HepG2 (cell line): Measurements from ENCODE around the gene FUT3. TPM values are rescaled to one million over a fixed set of nuclear protein-coding genes. Genes with fewer than 3 reads are reported as not detected.
"Not testable (repeated sequence)": the region's sequence is repeated elsewhere in the genome, so short reads cannot be mapped to it uniquely, and the experiment has no call there.

ENCODE experiments used
- ATAC-seq: fragments of 200-7000 bp; cut with Tn5 transposase; 3 replicates; pipeline ENCODE4 v1.9.1; 2020; ENCODE audit warnings: mild to moderate bottlenecking, moderate library complexity
- BruUV-seq: library from RNA; stranded (reverse); fragments of 400-500 nt; replicated peaks from 2 replicates; lab custom pipeline; 2021; lab: Mats Ljungman, UMichigan
- CTCF ChIA-PET: fragments of 300-600 bp; formaldehyde crosslinking; extraction: SDS; loops from one replicate; lab custom pipeline; 2021; ENCODE audit warnings: low total read pairs, inconsistent platforms, low intra/inter-chr PET ratio; lab: Yijun Ruan, JAX
- POLR2A ChIA-PET: fragments of 350-600 bp; sonication (Branson Sonifier 250); formaldehyde crosslinking; loops from one replicate; lab custom pipeline; 2020; ENCODE audit warnings: antibody characterized with exemption, inconsistent platforms; lab: Yijun Ruan, JAX
- DNase-seq: peaks from one replicate; pipeline ENCODE4 v3.0.0-alpha.2; 2015; ENCODE audit warnings: low spot score
- FAIRE-seq: peaks from 3 replicates; lab custom pipeline; 2011; peaks lifted over from hg19 to GRCh38; lab: Jason Lieb, UNC
- H2AFZ ChIP-seq: one replicate; pipeline ENCODE4 v1.6.1; 2011; ENCODE audit warnings: low read length, inconsistent platforms
- H3K27ac ChIP-seq: fragments of 300-600 bp; 3 replicates; pipeline ENCODE4 v1.8.0; 2011; ENCODE audit warnings: mixed run types, mild to moderate bottlenecking, mixed read lengths, low read length, inconsistent platforms; ENCODE audit not compliant: insufficient read depth; ENCODE audit errors: extremely low read length
- H3K27me3 ChIP-seq, 2 experiments: fragments of 200-600 bp in 1 of 2; 2 replicates in 1 of 2; 3 replicates in 1 of 2; pipeline versions ENCODE4 v1.6.0 to v1.8.0; 2011; ENCODE audit warnings: low read length in 2 of 2, mild to moderate bottlenecking in 2 of 2, moderate library complexity in 2 of 2, inconsistent platforms in 1 of 2; ENCODE audit not compliant: insufficient read depth in 2 of 2, control insufficient read depth in 1 of 2
- H3K36me3 ChIP-seq, 2 experiments: fragments of 200-600 bp in 1 of 2; replicated peaks in 1 of 2; 2 replicates in 1 of 2; 3 replicates in 1 of 2; pipeline versions ENCODE4 v1.5.1 to v1.8.0; 2011; ENCODE audit warnings: low read length in 2 of 2, inconsistent platforms in 1 of 2; ENCODE audit not compliant: insufficient read depth in 2 of 2, control insufficient read depth in 1 of 2
- H3K4me1 ChIP-seq: 2 replicates; pipeline ENCODE4 v1.5.1; 2012; ENCODE audit warnings: low read length, inconsistent platforms; ENCODE audit not compliant: insufficient read depth
- H3K4me2 ChIP-seq: 2 replicates; pipeline ENCODE4 v1.6.0; 2011; ENCODE audit warnings: low read depth, low read length, inconsistent platforms
- H3K4me3 ChIP-seq, 3 experiments: fragments of 200-600 bp in 1 of 3; sonication (generic), shearing (Covaris generic) in 1 of 3; replicated peaks in 1 of 3; 2 replicates each; pipeline ENCODE4 v1.5.1; 2011 to 2016; ENCODE audit warnings: low read length in 3 of 3, inconsistent platforms in 2 of 3, low read depth in 2 of 3, mild to moderate bottlenecking in 2 of 3, control low read depth in 1 of 3, mixed read lengths in 1 of 3; ENCODE audit not compliant: insufficient read depth in 1 of 3
- H3K79me2 ChIP-seq: one replicate; pipeline ENCODE4 v1.6.1; 2011; ENCODE audit warnings: low read length, inconsistent platforms; ENCODE audit not compliant: insufficient read depth
- H3K9ac ChIP-seq: 2 replicates; pipeline ENCODE4 v1.6.0; 2011; ENCODE audit warnings: mild to moderate bottlenecking, low read depth, low read length, inconsistent platforms; ENCODE audit not compliant: insufficient read depth
- H3K9me3 ChIP-seq: 2 replicates; pipeline ENCODE4 v1.5.1; 2012; ENCODE audit warnings: mild to moderate bottlenecking, low read length
- H4K20me1 ChIP-seq: 2 replicates; pipeline ENCODE4 v1.6.0; 2011; ENCODE audit warnings: inconsistent platforms, mild to moderate bottlenecking, low read length, moderate library complexity; ENCODE audit not compliant: insufficient read depth
- FOSL2 ChIP-seq: sonication (generic); formaldehyde crosslinking; IDR thresholded peaks from 2 replicates; pipeline ENCODE4 v1.4.0; 2020; ENCODE audit warnings: missing genetic modification reagents
- GFI1 ChIP-seq: sonication (generic); formaldehyde crosslinking; IDR thresholded peaks from 2 replicates; pipeline ENCODE4 v1.5.0; 2020; ENCODE audit warnings: missing genetic modification reagents, mild to moderate bottlenecking, borderline replicate concordance
- KDM1A ChIP-seq: IDR thresholded peaks from 2 replicates; pipeline ENCODE4 v1.6.1; 2016; ENCODE audit warnings: missing compliant biosample characterization
- ZNF33B ChIP-seq: sonication (generic); formaldehyde crosslinking; IDR thresholded peaks from 2 replicates; pipeline ENCODE4 v1.5.1; 2020; ENCODE audit warnings: mild to moderate bottlenecking, missing genetic modification reagents
- ZNF460 ChIP-seq: sonication (generic); formaldehyde crosslinking; IDR thresholded peaks from 2 replicates; pipeline ENCODE4 v1.5.1; 2020; ENCODE audit warnings: missing genetic modification reagents, mild to moderate bottlenecking, borderline replicate concordance
- ZNF629 ChIP-seq: sonication (generic); formaldehyde crosslinking; conservative IDR thresholded peaks from 2 replicates; pipeline ENCODE4 v1.5.0; 2020; ENCODE audit warnings: missing genetic modification reagents
- ZNF83 ChIP-seq: sonication (generic); formaldehyde crosslinking; IDR thresholded peaks from 2 replicates; pipeline ENCODE4 v1.4.0; 2020; ENCODE audit warnings: missing genetic modification reagents, mild to moderate bottlenecking, borderline replicate concordance
- WGBS: methylation state at CpG from one replicate; pipeline ENCODE4 v1.1.6; 2017; ENCODE audit warnings: low lambda C conversion rate; 5-methylcytosine and 5-hydroxymethylcytosine counted together
- in situ Hi-C: cut with HindIII; loops from 2 replicates; pipeline ENCODE4 v1.10.0; 2017; ENCODE audit warnings: low pct_unique_long_range_greater_than_20kb; ENCODE audit not compliant: extremely low pct_ligation_motif_present
- intact Hi-C: fragments of 100-400 bp; cut with micrococcal nuclease; formaldehyde crosslinking; loops from one replicate; pipeline ENCODE4 v1.10.0; 2022; ENCODE audit not compliant: unreplicated experiment
- polyA plus RNA-seq, 8 experiments: library from polyadenylated mRNA; depleted of rRNA in 3 of 8; stranded (reverse) in 7 of 8; unstranded in 1 of 8; fragments of >200 nt; fragmentation: Illumina TruSeq in 4 of 8; extraction: Trizol in 4 of 8; gene quantifications; 2 replicates each; pipeline versions ENCODE4 v1.2.1 to v1.2.3, GENCODE V29; 2011 to 2016; ENCODE audit warnings: low read depth in 4 of 8, missing spikeins in 1 of 8, mixed read lengths in 1 of 8; ENCODE audit not compliant: insufficient read depth in 1 of 8
- total RNA-seq, 5 experiments: library from RNA; depleted of rRNA; stranded (reverse); fragments of >200 nt; fragmentation: Illumina TruSeq; extraction: Trizol; gene quantifications; 2 replicates each; pipeline ENCODE4 v1.2.3, GENCODE V29; 2016; ENCODE audit warnings: low read depth in 1 of 5

The FUT3 gene
- total and polyA plus RNA-seq, 2 of the 13 experiments (the other 11 are each of a cell fraction or from before 2014, with no cell fraction given): 0.53 to 1.1 TPM

DNA sequence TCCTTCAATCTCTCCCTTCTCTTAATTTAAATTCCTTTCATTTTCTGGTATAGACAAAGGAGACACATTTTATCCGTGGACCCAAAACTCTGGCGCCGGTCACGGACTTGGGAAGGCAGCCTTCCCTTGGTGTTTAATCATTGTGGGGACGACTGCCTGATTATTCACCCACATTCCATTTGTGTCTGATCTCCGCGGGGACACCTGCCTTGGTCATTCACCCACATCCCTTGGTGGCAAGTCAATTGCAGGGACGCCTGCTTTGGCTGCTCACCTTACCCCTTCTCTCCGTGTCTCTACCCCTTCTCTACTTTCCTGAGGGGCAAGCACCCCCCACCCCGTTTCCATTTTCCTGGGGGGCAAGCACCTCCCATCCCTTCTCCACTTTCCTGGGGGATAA, 3.4 kb downstream of the FUT3 start:
- H2AFZ ChIP-seq, H3K4me2 ChIP-seq, H4K20me1 ChIP-seq, CTCF ChIA-PET, intact Hi-C loops, H3K4me3 ChIP-seq, BruUV-seq, FAIRE-seq, H3K9ac ChIP-seq, H3K36me3 ChIP-seq, DNase-seq, H3K9me3 ChIP-seq, ATAC-seq, H3K27ac ChIP-seq, H3K79me2 ChIP-seq, POLR2A ChIA-PET, in situ Hi-C loops, H3K27me3 ChIP-seq: not testable (repeated sequence)
- peaks cover 33% of the 10 kb centered on the region for H3K4me1 ChIP-seq
- 63% methylated on average over 10 of the region's 10 CpGs for WGBS

DNA sequence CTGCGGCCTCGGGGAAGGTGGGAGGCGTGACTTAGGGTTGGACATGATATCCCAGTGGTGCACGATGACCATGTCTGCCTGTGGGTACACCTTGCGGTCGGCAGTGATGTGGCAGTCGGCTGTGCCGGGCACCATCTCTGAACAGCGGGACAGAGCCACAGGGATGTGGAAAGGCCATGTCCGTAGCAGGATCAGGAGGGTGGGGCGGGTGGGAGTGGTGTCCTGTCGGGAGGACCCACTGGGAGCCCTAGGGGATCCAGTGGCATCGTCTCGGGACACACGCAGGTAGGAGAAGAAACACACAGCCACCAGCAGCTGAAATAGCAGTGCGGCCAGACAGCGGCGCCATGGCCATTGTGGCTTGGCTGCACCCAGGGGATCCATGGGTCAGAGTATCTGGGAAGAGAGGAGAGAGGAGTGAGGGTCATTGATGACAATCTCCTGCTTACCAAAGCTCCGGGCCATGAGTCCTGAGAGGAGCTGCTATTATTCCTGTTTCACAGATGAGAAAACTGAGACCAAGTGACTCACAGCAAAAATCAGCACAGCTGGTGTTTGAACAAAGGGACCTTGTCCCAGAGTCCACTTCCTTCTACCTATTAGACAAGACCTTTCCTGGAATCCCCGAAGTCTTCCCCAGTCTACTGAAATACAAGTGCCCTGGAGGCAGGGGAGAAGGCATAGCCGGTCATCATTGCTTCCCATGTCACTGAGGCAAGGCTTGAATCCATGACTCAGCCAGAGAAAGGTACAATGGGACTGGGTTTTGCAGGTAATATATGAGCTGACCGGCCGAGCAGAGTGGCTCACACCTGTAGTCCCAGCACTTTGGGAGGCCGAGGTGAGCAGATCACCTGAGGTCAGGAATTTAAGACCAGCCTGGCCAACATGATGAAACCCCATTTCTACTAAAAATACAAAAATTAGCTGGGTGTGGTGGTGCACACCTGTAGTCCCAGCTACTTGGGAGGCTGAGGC, 6.5 kb downstream of the FUT3 start:
- intact Hi-C loops: no loop called here
- no peak overlapping the region for H3K4me2 ChIP-seq
- BruUV-seq: no TSS peak
- H2AFZ ChIP-seq: no peak overlapping the region
- no peak for FAIRE-seq
- no peak for DNase-seq
- H3K4me1 ChIP-seq: peaks cover 42% of the 10 kb centered on the region
- ChIA-PET CTCF (no interaction called here), POLR2A (interaction anchor here (1.4 to 3.2 kb wide), 2 partner anchors 16 to 59 kb away, joined by 4 to 15 read pairs; no protein-coding TSS in a partner anchor)
- H3K9ac ChIP-seq: no peak overlapping the region
- H3K27me3 ChIP-seq: 0 out of 5 replicates have a peak, but pooled peaks cover 0 to 2% of the 10 kb centered on the region in 2 experiments
- H3K27ac ChIP-seq: no peak overlapping the region
- in situ Hi-C loops: no loop called here
- H3K4me3 ChIP-seq: no peak overlapping the region
- ATAC-seq: no peak
- no peaks in the 10 kb centered on the region for H4K20me1 ChIP-seq
- 74% methylated on average over 15 of the region's 24 CpGs for WGBS
- no peaks in the 10 kb centered on the region for H3K36me3 ChIP-seq
- H3K79me2 ChIP-seq: no peaks in the 10 kb centered on the region
- peak; percentile 70 for TF ChIP-seq FOSL2
- TF ChIP-seq GFI1: no peak
- TF ChIP-seq ZNF629 (CRISPR knock-in tag): peak; percentile 92
- peak; percentile 62; the same call in 1 of the 2 replicates for TF ChIP-seq KDM1A
- no peak for TF ChIP-seq ZNF83 (CRISPR knock-in tag)
- TF ChIP-seq ZNF33B (CRISPR knock-in tag): no peak
- peak; percentile 76 for TF ChIP-seq ZNF460 (CRISPR knock-in tag)
- TF ChIP-seq, all 625 proteins: peak for 4
- H3K9me3 ChIP-seq: no peaks in the 10 kb centered on the region
